Measurements from ENCODE around the gene APOL3.
"Not testable (repeated sequence)": the region's sequence is repeated elsewhere in the genome, so short reads cannot be mapped to it uniquely, and the experiment has no call there.

Gene APOL3, protein sequence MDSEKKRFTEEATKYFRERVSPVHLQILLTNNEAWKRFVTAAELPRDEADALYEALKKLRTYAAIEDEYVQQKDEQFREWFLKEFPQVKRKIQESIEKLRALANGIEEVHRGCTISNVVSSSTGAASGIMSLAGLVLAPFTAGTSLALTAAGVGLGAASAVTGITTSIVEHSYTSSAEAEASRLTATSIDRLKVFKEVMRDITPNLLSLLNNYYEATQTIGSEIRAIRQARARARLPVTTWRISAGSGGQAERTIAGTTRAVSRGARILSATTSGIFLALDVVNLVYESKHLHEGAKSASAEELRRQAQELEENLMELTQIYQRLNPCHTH

DNA sequence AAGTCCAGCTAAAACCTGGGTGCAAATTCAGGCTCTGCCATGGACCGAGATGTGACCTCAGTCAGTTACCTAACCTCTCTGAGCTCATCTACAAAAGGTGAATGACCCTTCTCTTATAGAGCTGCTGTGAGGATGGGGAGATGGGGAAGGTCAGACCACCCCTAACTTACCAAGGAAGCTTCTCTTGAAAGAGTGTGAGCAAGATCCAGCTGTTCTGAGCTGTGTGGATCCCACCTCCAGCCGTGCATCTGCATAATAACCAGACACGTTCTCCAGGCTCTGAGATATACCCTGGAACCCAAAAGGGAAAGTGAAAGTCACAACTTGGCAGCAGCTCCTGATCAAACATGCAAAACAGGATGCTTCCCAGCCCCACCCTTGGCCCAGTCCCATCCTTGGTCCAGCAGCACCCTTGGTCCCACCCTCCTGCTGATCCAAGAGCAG, at the start of gene APOL3:
Gene APOL3 (minus strand): TSS at position 257 of the 444 bp plus-strand sequence. CDS start 11,700 bp downstream, outside the sequence.
- DNase-seq: no peak

DNA sequence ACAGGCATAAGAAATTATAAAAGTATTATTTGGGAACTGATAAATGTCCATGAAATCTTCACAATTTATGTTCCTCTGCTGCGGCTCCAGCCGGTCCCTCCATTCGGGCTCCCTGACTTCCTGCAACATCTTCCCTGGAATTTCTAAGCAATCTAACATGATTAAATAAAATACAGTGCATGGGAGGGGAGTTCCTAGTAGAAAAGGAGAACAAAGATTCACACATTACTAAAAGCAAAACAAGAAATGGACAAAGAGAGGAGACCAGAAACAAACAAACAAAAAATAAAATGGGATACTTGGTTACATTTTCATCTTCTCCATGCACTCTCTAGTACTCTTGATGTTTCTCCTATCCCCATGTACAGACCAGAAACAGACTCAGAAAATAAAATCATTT, 49.7 kb upstream of the APOL3 start:
- DNase-seq: no peak

DNA sequence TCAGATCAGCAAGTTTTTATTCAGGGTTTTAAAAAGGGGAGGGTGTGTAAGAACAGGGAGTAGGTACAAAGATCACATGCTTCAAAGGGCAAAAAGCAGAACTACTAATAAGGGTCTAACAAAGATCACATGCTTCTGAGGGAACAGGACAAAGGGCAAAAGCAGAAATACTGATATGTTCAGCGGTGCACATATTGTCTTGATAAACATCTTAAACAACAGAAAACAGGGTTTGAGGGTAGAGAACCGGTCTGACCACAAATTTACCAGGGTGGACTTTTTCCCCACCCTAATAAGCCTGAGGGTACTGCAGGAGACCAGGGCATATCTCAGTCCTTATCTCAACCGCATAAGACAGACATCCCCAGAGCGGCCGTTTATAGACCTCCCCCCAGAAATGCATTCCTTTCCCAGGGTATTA, 48.9 kb upstream of the APOL3 start:
- DNase-seq: not testable (repeated sequence)

DNA sequence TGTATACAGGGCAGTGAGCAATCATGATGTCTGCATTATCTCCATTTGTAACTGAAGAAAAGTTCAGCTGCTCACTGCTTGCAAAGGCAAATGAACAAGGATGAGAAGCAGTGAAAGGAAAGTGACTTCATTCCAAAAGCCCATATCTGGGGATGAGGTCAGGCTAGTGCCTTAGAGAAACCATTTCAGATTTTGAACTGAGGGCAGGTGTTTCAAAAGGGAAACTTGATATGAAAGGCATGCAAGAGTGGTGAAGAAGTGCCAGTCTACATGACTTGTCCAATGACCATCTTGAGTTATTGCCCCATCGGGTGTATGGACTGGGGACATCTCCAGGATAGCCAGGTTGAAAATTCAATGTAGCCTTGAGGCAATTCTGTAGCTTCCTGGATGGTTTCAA, 48.4 kb upstream of the APOL3 start:
- no peak for DNase-seq

DNA sequence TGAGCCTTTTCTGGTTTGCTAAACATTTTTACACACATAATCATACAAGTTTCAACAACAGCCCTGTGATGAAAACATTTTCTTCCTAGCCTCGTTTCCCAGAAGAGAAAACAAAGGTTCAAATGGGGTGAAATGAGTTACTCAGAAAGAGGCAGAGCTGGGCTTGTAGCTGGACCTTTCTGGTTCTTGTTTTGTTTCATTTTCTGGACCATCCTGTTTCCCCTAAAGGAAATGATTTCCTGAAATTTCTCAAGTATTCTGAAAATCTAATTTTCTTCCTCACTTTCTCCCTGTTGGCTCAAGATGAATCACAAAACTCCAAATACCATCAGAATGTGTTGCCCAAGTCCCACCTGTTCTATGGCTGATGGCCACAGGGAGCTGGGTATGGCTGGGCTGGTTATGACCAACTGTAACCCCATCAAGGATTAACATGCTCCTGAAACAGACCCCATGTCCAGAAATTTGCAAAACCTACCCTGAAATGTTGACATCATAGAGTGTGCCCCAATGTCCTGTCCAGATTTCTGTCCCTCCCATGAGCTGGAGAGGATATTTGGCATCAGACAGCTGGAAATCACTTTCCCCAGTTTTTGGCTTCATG, 47.7 kb upstream of the APOL3 start:
- no peak for DNase-seq

DNA sequence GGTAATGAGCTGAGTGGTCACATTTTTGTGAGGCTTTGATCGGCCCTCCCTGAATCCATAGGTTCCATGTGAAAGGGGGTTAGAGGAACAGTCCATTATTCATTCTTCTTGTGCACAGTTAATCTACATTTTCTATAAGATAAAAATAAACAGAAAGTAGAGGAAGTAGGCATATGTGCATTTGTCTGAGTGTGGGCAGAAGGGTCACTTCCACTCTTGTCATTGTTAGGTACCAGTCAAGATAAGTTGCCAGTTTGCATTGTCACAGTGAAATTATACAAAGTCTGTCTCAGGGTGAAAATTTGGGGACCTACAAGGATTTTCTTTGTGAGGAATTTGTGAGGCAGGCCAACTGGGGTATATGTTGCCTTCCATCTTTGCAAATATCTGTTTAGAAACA, 45.7 kb upstream of the APOL3 start:
- DNase-seq: no peak

DNA sequence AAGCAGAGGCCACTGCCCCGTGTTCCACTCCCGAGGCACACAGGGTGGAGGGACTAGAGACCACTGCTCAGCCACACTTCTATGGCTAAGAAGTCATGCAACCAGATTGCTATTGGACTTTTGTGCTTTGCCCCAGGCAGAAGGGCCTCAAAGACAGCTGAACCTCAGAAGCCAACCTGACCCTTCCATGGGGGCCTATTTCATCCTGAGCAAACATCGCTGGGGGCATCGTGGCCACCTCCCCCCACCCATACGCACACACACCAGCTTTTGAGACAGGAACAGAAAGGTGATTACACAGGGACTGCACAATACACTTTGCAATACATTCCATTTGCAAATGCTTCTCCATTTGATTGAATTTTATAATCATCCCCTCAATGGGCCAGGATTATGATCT, 45.0 kb upstream of the APOL3 start:
- not testable (repeated sequence) for DNase-seq

DNA sequence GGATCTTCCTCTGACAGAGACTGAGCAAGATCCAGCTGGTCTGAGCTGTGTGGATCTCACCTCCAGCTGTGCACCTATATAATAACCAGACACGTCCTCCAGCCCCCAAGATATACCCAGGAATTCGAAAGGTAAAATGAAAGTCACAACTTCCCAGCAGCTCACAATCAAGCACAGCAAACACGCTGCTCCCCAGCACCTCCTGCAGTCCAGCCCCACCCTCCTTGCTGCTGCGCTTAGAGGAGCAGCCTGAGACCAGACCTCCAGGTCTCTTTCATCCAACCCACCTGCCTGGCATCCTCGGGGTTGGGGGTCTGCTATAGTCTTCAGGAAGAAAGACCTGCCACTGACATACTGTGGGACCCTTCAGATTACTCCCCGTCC, 44.1 kb upstream of the APOL3 start:
- no peak for DNase-seq

DNA sequence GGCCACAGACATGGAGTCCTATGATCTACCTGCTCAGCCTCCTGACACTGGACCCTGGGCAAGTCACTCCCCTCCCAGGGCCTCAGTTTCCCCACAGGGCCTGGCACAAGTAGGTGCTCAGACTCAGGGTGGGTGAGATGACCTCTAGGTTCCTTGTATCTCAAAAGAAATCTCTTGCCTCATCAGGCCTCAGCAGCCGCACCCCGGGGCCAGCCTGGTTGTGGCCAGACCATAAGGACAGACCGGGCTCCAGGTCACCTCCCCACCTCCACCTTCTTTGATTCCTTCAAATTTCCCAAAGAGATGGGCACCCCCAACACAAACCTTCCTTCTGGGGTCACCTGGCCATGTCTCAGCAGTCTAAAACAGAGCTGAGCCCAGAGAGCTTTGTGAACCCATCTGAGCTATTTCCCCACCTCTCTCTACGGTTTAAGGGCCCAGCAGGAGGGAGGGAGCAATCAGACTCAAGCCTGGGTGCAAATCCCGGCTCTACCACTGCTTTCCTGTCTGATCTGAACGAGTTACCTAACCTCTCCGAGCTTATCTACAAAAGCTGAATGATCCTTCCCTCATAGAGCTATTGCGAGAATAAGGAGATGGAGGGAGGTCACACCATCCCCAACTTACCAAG, 43.6 kb upstream of the APOL3 start:
- DNase-seq: no peak

DNA sequence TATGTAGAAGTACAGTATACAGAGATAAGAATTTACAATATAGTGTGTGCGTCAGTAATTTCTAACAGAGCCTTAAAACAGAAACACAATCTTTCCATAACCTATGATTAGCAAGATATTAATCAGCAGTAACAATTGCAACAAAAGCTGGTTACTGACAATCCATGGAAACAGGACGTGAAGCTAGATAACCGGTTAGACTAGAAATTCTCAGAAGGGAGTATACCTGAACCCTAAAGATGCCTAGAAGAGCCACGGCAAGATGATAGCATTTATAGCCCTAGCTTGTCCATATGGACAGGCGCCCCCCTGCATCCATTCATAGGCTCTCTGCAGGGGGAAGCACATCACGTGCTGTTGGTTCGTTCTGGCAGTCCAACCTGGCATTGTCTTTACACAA, 42.9 kb upstream of the APOL3 start:
- not testable (repeated sequence) for DNase-seq

DNA sequence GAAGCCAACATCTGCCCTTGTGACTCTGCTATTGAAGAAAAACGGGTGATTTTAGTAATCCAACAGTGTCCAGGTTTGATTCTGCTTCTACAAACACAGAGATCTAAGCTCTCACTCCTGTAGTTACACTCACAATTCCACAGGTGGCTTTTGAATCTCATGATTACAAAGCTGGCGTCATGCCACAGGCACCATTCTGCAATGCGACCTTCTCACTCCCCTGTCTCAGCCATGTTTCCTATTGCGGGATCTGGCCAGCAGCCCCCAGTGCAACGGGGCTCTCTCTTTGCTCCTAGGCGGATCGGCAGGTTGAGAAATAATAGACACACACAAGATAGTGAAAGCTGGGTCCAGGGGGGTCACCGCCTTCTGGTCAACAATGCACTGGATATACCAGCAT, 42.4 kb upstream of the APOL3 start:
- peak; percentile 9 for DNase-seq

DNA sequence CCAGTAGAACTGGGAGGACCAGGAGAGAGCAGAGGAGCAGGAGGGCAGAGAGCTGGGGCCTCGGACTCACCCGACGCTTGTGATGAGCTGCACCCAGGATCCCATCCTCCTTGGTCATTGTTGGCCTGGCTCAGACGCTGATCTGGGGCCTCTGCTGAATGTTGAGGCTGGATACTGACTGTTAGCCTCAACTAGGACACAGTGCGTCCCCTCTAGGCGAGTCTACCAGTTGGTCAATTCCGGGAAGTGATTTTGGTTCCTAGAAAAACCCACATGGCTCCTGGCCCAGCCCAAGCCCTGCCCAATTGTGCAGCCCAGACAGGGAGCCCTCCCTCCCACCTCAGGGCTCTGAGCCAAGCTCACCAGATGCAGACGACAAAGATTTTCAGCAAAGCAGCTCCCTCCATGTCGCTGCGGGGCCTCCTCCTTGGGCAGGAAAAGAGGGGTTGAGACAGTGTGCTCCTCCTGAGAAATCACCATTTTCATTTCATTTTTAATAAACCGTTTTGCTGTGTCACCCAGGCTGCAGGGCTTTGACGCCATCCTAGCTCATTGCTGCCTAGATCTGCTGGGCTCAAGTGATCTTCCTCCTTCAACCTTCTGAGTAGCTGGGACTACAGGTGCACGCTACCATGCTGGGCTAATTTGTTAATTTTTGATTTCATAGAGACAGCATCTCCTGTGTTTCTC, 41.2 kb upstream of the APOL3 start, which contains the start of gene APOL4:
Gene APOL4 (minus strand): TSS at position 180 of the 690 bp plus-strand sequence. CDS start 75 bp downstream, at position 105.
- no peak for DNase-seq

DNA sequence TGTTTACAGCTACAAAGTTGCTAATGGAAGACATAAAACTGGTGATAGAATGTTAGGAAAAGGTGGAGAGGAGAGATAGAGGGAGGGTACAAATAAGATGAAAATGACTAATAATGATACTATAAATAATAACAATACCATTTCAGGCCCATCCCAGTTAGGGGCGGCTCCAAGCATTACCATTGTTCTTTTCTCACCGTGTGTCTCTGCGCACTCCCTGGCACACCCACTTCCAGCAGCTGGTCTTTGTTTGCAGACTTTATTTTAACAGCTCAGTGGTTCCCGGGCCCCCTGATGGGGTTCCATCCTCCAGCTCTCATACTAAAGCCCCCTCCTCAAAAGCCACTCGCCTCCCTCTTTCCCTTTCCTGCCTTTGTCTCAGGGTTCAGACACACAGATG, 40.5 kb upstream of the APOL3 start:
- not testable (repeated sequence) for DNase-seq

DNA sequence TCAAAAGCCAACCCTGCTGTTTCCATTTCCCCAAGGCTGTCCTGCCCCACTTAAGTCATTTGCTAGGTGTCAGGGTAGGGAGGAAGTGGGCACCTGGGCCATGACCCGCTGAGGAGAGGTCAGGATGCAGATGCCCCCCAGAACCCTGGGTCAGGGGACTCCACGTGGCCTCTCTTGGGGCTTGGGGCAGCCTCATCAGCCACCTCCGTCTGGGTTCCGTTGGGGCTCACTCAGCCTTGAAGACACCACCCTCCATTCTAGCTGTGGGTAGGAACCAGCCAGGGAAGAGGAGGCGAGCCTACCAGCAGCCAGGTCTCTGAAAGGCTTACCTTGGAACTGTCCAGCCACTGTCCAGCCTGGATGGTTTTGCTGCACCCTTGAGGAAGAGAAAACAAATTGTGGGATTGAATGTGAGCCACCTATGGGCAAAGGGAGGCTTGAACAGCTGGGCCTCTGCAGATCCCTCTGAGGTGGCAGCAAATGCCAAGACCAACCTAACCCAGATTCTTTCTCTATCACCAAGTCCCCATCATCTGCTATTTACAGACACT, 38.5 kb upstream of the APOL3 start:
- no peak for DNase-seq

DNA sequence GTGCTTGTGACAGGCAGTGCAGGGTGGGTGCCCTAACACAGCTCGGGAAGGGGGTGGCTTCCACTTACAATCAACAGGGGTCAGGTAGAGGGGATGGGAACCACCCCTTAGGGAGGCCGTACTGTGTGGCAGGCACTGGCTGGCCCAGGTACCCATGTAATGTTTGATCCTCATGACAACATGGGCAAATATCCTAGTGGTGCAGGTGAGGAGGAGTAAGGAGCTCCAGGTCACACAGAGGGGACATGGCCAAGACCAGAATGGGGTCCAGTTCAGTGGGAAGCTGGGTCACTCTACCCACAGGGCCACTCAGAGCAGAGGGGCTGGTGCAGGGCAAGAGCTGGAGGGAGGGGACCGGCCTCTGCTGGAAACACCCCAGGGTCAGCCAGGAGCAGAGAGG, 38.0 kb upstream of the APOL3 start:
- DNase-seq: no peak

DNA sequence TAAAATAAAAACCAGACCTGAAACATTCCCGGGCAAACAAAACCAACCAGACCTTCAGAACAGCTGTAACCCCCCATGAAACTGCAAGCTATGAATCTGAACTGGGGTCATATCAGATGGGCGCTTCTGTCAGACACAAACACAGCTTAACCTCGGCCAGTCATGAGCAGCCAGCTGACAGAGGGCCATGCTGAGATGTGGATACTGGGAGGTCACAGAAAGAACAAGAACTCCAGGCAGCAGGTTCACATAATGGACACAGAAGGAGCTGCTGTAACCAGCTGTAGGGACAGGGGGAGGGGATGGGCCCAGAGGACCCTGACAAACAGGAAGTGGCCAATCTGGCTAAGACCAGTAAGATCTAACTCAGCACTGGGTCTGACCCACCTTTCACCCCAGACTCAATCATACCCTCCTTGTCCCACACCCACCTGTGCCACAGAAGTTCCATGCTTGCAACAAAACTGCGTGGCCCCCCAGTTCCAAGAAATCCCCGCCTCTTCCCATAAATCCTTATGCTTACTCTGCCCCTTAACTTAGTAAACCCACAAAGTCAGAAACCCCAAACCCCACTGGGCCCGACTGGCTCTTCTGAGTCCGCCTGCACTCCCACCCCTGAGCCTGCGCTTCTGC, 37.1 kb upstream of the APOL3 start:
- DNase-seq: no peak

DNA sequence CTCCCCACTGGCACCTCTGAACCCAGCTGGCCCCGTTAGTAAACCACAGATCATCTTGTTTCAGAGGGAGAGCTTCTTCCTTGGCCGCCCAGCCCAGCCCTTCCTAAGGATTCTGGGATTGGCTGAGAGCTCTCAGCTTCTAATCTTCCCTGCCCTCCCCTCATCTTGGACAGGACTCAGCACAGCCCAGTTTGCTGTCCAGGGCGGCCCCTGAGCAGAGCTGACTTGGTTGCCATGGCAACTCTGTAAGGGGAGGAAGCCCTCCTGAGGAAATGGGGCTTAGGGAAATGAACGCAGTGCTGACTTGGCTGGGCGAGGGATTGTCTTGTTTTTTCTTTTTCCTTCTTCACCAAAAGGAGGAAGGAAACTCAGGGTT, 36.5 kb upstream of the APOL3 start:
- no peak for DNase-seq

DNA sequence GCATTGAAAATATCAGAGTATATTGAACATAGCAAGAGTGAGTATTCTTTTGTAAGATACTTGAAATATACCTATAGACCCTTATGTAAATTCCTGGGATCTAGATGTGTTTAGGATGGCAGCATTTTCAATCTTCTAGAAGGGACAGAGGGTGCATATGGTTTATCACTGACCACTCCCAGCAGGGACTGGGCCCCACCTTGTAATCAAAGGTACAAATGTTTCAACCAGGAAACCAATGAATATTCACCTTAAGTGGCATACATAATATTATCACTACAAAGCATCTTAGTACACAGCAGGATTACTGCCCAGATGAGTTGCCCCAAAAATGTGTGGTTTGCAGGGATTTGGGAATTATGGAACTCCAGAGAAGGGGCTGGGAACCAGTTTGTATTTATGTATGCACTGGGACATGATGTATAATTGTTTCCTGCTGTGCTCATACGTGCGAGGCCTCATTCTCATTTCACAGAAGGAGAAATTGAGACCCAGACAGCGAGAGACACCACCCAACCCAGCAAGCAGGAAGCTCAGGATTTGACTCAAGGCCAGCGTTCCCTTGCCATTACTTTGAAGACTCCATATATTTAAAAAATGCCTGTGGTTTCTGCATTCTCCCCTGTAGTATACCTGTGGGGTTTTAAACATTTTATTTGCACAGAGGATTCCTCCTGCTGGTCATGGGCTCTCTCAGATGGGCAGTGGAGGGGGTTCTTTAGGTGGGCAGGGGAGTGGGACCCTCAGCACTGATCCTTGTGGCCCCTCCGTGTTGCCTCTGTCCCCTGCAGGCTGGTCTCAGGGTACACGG, 35.9 kb upstream of the APOL3 start:
- DNase-seq: no peak

DNA sequence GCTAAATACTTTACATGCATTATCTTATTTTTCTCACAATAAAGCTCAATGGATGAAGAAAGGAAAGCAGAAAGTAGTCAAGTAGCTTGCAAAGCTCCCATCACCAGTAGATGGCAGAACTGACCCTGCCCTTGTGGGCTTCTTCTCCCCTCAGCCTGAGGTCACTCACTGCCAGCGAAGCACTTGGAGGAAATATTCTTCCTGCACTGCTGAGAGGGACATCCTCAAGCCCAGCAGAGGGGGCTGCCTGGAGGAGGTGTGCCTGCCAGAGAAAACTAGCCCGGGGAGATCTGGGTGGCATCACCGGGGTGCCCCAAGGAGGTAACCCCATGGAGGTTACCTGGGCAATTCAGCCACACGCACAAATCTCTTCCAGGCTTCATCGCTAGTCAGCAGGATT, 34.4 kb upstream of the APOL3 start:
- DNase-seq: no peak

DNA sequence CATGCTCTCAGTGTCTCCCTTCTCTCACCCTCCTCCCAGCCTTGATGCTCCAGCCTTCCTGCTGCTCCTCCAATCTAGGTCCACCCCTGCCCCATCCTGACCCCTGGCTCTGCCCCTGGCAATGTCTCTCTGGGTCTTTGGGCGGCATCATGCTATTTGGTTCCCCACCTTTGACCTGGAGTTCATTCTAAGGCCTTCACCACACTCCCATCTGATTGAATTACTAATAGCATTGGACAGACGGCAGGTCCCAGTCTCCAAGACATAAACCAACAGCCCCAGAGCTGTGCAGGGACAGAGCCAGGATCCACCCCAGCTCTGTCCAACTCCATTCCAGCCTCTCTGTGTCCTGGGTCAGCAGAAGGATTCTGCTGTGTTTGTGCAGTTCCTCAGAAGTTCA, 33.8 kb upstream of the APOL3 start:
- DNase-seq: no peak

DNA sequence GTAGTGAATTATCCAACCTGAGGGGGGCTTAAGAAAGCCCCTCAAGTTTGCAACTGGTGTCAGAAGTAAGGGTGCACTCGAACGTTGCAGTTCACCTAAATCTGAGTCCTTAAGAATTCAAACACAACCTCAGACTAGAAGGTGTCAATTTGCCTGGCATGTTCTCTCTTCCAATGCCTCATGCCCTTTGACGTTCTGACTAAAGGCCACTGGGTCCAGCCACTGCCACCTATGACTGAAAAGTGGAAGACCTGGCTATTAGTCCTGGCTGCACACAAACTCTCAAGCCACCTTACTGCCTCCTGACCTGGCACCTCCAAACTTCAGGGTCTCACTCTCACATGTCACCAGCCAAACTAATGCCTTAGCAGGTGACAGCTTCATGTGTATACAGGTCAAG, 33.0 kb upstream of the APOL3 start:
- no peak for DNase-seq

DNA sequence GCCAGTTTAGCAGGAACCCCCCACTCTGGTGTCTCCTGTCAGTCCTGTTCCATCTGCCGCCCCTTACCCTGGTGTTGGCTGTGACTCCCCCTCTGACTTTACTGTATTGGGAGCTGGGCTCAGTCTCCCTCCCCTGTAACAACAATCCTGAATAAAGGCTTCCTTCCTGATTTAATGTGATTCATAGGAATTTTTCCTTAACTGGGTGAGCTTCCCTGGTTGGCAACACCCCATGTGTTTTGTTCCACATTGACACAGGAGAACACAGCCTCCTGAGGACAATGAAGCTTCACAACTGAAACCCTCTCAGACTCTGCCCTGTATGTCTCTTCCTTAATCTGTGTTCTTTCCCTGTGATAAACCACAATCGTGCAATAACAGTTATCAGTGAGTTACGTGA, 32.6 kb upstream of the APOL3 start:
- DNase-seq: no peak

Measured in NCI-H2107 (cell line).